DOHH2 (cell line): Measurements from ENCODE around the gene WDR18.
A peak's percentile ranks its signal among the peaks of the same experiment; 100 is the strongest.

Source experiments
- H3F3A ChIP-seq: fragments of 200-600 bp; sonication (generic), shearing (Covaris generic); 2 replicates; pipeline ENCODE4 v1.6.0; 2016; ENCODE audit warnings: antibody characterized with exemption, mild to moderate bottlenecking; ENCODE audit not compliant: control insufficient read depth, insufficient read depth
- H3K27ac ChIP-seq: fragments of 200-600 bp; sonication (generic); 2 replicates; pipeline ENCODE4 v1.5.1; 2014; ENCODE audit warnings: low read depth, mild to moderate bottlenecking, low read length, moderate library complexity
- H3K27me3 ChIP-seq: fragments of 200-600 bp; sonication (generic); 2 replicates; pipeline ENCODE4 v1.6.1; 2014; ENCODE audit warnings: mild to moderate bottlenecking, low read length, mixed read lengths; ENCODE audit not compliant: control insufficient read depth
- H3K36me3 ChIP-seq: fragments of 200-600 bp; sonication (generic); 2 replicates; pipeline ENCODE4 v1.6.1; 2014; ENCODE audit warnings: mild to moderate bottlenecking, low read length, moderate library complexity, mixed read lengths; ENCODE audit not compliant: control insufficient read depth
- H3K4me1 ChIP-seq: fragments of 200-600 bp; sonication (generic); 2 replicates; pipeline ENCODE4 v1.6.1; 2014; ENCODE audit warnings: mild to moderate bottlenecking, low read length, mixed read lengths; ENCODE audit not compliant: control insufficient read depth
- H3K4me2 ChIP-seq: fragments of 200-600 bp; sonication (generic); 2 replicates; pipeline ENCODE4 v1.6.0; 2014; ENCODE audit warnings: mild to moderate bottlenecking, low read length, moderate library complexity
- H3K4me3 ChIP-seq: fragments of 200-600 bp; sonication (generic); 2 replicates; pipeline ENCODE4 v1.5.1; 2014; ENCODE audit warnings: mild to moderate bottlenecking, low read length, mixed read lengths
- H3K79me2 ChIP-seq: fragments of 200-600 bp; sonication (generic); 2 replicates; pipeline ENCODE4 v1.6.1; 2014; ENCODE audit warnings: mild to moderate bottlenecking, low read length, mixed read lengths; ENCODE audit not compliant: control insufficient read depth
- H3K9me2 ChIP-seq: fragments of 200-600 bp; sonication (generic); replicated peaks from 2 replicates; pipeline ENCODE4 v1.6.1; 2014; ENCODE audit warnings: mild to moderate bottlenecking, low read length, mixed read lengths; ENCODE audit not compliant: control insufficient read depth
- H3K9me3 ChIP-seq: fragments of 200-600 bp; sonication (generic); 2 replicates; pipeline ENCODE4 v1.6.1; 2014; ENCODE audit warnings: antibody characterized with exemption, low read length, mixed read lengths; ENCODE audit not compliant: control insufficient read depth, insufficient read depth
- H4K20me1 ChIP-seq: fragments of 200-600 bp; sonication (generic); 2 replicates; pipeline ENCODE4 v1.6.0; 2014; ENCODE audit warnings: low read depth, mild to moderate bottlenecking, antibody characterized with exemption, low read length, moderate library complexity; ENCODE audit not compliant: control insufficient read depth, insufficient read depth
- CTCF ChIP-seq: fragments of 200-600 bp; sonication (generic); IDR thresholded peaks from one replicate; pipeline ENCODE4 v1.5.1; 2014; ENCODE audit warnings: antibody characterized with exemption, mild to moderate bottlenecking, low read depth, low read length; ENCODE audit not compliant: poor library complexity, severe bottlenecking
- EZH2phosphoT487 ChIP-seq: fragments of 200-600 bp; sonication (generic); IDR thresholded peaks from 2 replicates; pipeline ENCODE4 v1.6.1; 2017; ENCODE audit warnings: borderline replicate concordance, mild to moderate bottlenecking, antibody characterized with exemption, low read length, moderate library complexity, mixed read lengths

The WDR18 gene

GRCh38 chr19:1028062-1028926 is 44.1 kb downstream of the WDR18 start:
- Histone ChIP-seq H3K9me2 (no peaks in the 10 kb centered on the region), H3K36me3 (peaks cover 48% of the 10 kb centered on the region), H3K27ac (peak overlapping the region; percentile 84), H3K4me1 (peaks cover 24% of the 10 kb centered on the region), H3K79me2 (peaks cover 52% of the 10 kb centered on the region), H3F3A (peaks cover 4% of the 10 kb centered on the region), H3K9me3 (no peaks in the 10 kb centered on the region), H4K20me1 (0 out of 2 replicates have a peak, but pooled peaks cover 3% of the 10 kb centered on the region), H3K4me2 (peak overlapping the region; percentile 85), H3K4me3 (peak overlapping the region; percentile 90), H3K27me3 (no peaks in the 10 kb centered on the region)
- TF ChIP-seq EZH2phosphoT487 (no peak), CTCF (no peak)

GRCh38 chr19:1032264-1032867 is 48.2 kb downstream of the WDR18 start:
- Histone ChIP-seq H3F3A (peaks cover 6% of the 10 kb centered on the region), H3K27me3 (no peaks in the 10 kb centered on the region), H3K4me2 (no peak overlapping the region), H3K79me2 (peaks cover 41% of the 10 kb centered on the region), H3K9me3 (no peaks in the 10 kb centered on the region), H3K9me2 (no peaks in the 10 kb centered on the region), H3K27ac (no peak overlapping the region), H4K20me1 (0 out of 2 replicates have a peak, but pooled peaks cover 3% of the 10 kb centered on the region), H3K4me3 (no peak overlapping the region), H3K4me1 (peaks cover 26% of the 10 kb centered on the region), H3K36me3 (peaks cover 56% of the 10 kb centered on the region)
- TF ChIP-seq CTCF (no peak), EZH2phosphoT487 (no peak)

- H3K79me2 ChIP-seq, result peaks cover 12% of the 10 kb centered on the region
- peak overlapping the region; percentile 99 for H3K27ac ChIP-seq
- no peaks in the 10 kb centered on the region for H3K27me3 ChIP-seq
- peaks cover 30% of the 10 kb centered on the region for H3F3A ChIP-seq
- H3K4me2 ChIP-seq, result 0 out of 2 replicates have a peak overlapping the region, but pooled peaks have one; percentile 11
- H3K9me3 ChIP-seq, result no peaks in the 10 kb centered on the region
- no peaks in the 10 kb centered on the region for H3K9me2 ChIP-seq
- H3K4me3 ChIP-seq, result no peak overlapping the region
- peaks cover 47% of the 10 kb centered on the region for H3K36me3 ChIP-seq
- H4K20me1 ChIP-seq, result peaks cover under 1% of the 10 kb centered on the region; the same call in 1 of the 2 replicates
- peaks cover 46% of the 10 kb centered on the region for H3K4me1 ChIP-seq
- TF ChIP-seq EZH2phosphoT487 (no peak), CTCF (peak; percentile 32)
These were observed 52.0 kb downstream of the WDR18 start for GRCh38 chr19:1035998-1036621.
